Neural cell (in vitro differentiated cells): ENCODE results near the gene THRB. TPM values are rescaled to one million over a fixed set of nuclear protein-coding genes. Genes with fewer than 3 reads are reported as not detected.

ENCODE experiments used
- H2AFZ ChIP-seq: fragments of 200-600, 300-800 bp; sonication (generic), shearing (Covaris generic); 2 replicates; pipeline ENCODE4 v1.6.0; 2014; ENCODE audit warnings: low read depth, mild to moderate bottlenecking, antibody characterized with exemption, low read length, moderate library complexity
- H3F3A ChIP-seq: fragments of 200-600 bp; shearing (Covaris generic); 2 replicates; pipeline ENCODE4 v1.6.1; 2016; ENCODE audit warnings: mild to moderate bottlenecking, moderate library complexity, mixed read lengths, antibody characterized with exemption, low read length; ENCODE audit not compliant: insufficient read depth, poor library complexity, severe bottlenecking
- H3K27ac ChIP-seq: fragments of 200-600, 300-800 bp; sonication (generic), shearing (Covaris generic); 2 replicates; pipeline ENCODE4 v1.5.1; 2014; ENCODE audit warnings: mild to moderate bottlenecking, low read length, moderate library complexity
- H3K27me3 ChIP-seq: fragments of 300-800, 200-600 bp; sonication (generic), shearing (Covaris generic); 2 replicates; pipeline ENCODE4 v1.6.0; 2014; ENCODE audit warnings: mild to moderate bottlenecking, low read depth, low read length, moderate library complexity; ENCODE audit not compliant: insufficient read depth
- H3K36me3 ChIP-seq: fragments of 300-800, 200-600 bp; sonication (generic), shearing (Covaris generic); 2 replicates; pipeline ENCODE4 v1.5.1; 2014; ENCODE audit warnings: mild to moderate bottlenecking, antibody characterized with exemption, low read length, moderate library complexity; ENCODE audit not compliant: insufficient read depth
- H3K4me2 ChIP-seq: fragments of 300-800, 200-600 bp; sonication (generic), shearing (Covaris generic); 2 replicates; pipeline ENCODE4 v1.6.0; 2014; ENCODE audit warnings: mild to moderate bottlenecking, low read length
- H3K4me3 ChIP-seq: fragments of 300-800, 200-600 bp; sonication (generic), shearing (Covaris generic); 2 replicates; pipeline ENCODE4 v1.5.1; 2014; ENCODE audit warnings: mild to moderate bottlenecking, low read length, moderate library complexity
- H3K79me2 ChIP-seq: fragments of 200-600 bp; shearing (Covaris generic); replicated peaks from 2 replicates; pipeline ENCODE4 v1.6.0; 2014; ENCODE audit warnings: mild to moderate bottlenecking, low read length, moderate library complexity; ENCODE audit not compliant: insufficient read depth
- H3K9ac ChIP-seq: fragments of 300-800, 200-600 bp; sonication (generic), shearing (Covaris generic); 2 replicates; pipeline ENCODE4 v1.6.1; 2016; ENCODE audit warnings: mild to moderate bottlenecking, low read length, mixed read lengths
- H3K9me2 ChIP-seq: fragments of 200-600 bp; shearing (Covaris generic); 2 replicates; pipeline ENCODE4 v1.6.1; 2016; ENCODE audit warnings: mild to moderate bottlenecking, low read length, mixed read lengths; ENCODE audit not compliant: insufficient read depth
- H3K9me3 ChIP-seq: fragments of 200-600, 300-800 bp; sonication (generic), shearing (Covaris generic); 2 replicates; pipeline ENCODE4 v1.6.1; 2016; ENCODE audit warnings: mild to moderate bottlenecking, mixed run types, low read length, moderate library complexity, mixed read lengths
- H4K20me1 ChIP-seq: fragments of 200-600 bp; shearing (Covaris generic); 2 replicates; pipeline ENCODE4 v1.6.1; 2016; ENCODE audit warnings: mild to moderate bottlenecking, mixed run types; ENCODE audit not compliant: insufficient read depth
- EP300 ChIP-seq: fragments of 450-650 bp; conservative IDR thresholded peaks from 2 replicates; pipeline ENCODE4 v1.6.1; 2014; ENCODE audit warnings: antibody characterized with exemption, mild to moderate bottlenecking, moderate library complexity; ENCODE audit not compliant: poor library complexity, severe bottlenecking
- EZH2 ChIP-seq: fragments of 200-600, 300-800 bp; shearing (Covaris generic), sonication (generic); IDR thresholded peaks from 2 replicates; pipeline ENCODE4 v1.6.1; 2014; ENCODE audit warnings: antibody characterized with exemption, low read length, borderline replicate concordance, mild to moderate bottlenecking; ENCODE audit not compliant: insufficient read depth, poor library complexity, severe bottlenecking
- MXI1 ChIP-seq: fragments of 450-650 bp; conservative IDR thresholded peaks from 2 replicates; pipeline ENCODE4 v1.6.1; 2014; ENCODE audit warnings: antibody characterized with exemption, mild to moderate bottlenecking; ENCODE audit not compliant: poor library complexity, severe bottlenecking
- POLR2AphosphoS5 ChIP-seq: IDR thresholded peaks from 2 replicates; pipeline ENCODE4 v1.6.1; 2012
- RAD21 ChIP-seq: fragments of 450-650 bp; conservative IDR thresholded peaks from 2 replicates; pipeline ENCODE4 v1.6.1; 2014; ENCODE audit warnings: antibody characterized with exemption, mild to moderate bottlenecking, moderate library complexity
- SMC3 ChIP-seq: fragments of 450-650 bp; conservative IDR thresholded peaks from 2 replicates; pipeline ENCODE4 v1.6.1; 2014; ENCODE audit warnings: antibody characterized with exemption, mild to moderate bottlenecking, moderate library complexity; ENCODE audit not compliant: poor library complexity
- TAF1 ChIP-seq: IDR thresholded peaks from 2 replicates; pipeline ENCODE4 v1.6.1; 2012; ENCODE audit warnings: low read depth
- polyA plus RNA-seq: library from polyadenylated mRNA; depleted of rRNA; stranded (reverse); fragments of >200 nt; gene quantifications from 2 replicates; pipeline ENCODE4 v1.2.3, GENCODE V29; 2014
- TF ChIP-seq, protein P1 (sequence below): IDR thresholded peaks from 2 replicates; pipeline ENCODE4 v1.6.1; 2012; ENCODE audit warnings: borderline replicate concordance
- TF ChIP-seq, protein P2 (sequence below): fragments of 450-650 bp; IDR thresholded peaks from 2 replicates; pipeline ENCODE4 v1.5.1; 2014; ENCODE audit warnings: antibody characterized with exemption, mild to moderate bottlenecking, moderate library complexity; ENCODE audit not compliant: poor library complexity, severe bottlenecking

Gene THRB
- polyA plus RNA-seq, 1 donor from 2014 or later: 1.7 TPM

DNA sequence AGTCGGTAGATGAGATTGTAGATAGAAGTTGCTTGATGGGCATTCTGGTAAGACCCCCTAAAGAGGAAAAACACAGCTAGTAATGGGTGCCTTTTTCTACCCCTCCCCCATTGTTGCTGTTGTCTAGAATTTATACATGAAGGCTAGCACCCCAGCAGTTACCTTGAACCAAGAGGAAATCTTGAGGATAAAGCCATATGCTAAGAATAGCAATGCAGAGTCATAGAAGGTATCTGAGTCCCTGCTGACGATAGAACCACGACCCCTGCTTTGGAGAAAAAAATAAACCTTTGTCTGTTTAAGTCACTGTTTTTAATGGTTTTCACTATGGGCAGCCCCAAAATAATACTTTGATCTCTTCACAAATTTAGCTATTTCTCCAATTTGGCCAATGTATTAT lies 162.6 kb downstream of the THRB start:
- H4K20me1 ChIP-seq: no peaks in the 10 kb centered on the region
- H3K79me2 ChIP-seq: no peaks in the 10 kb centered on the region
- no peaks in the 10 kb centered on the region for H3F3A ChIP-seq
- no peaks in the 10 kb centered on the region for H3K27me3 ChIP-seq
- no peaks in the 10 kb centered on the region for H3K36me3 ChIP-seq
- no peak overlapping the region for H2AFZ ChIP-seq
- H3K27ac ChIP-seq: no peak overlapping the region
- no peak overlapping the region for H3K4me3 ChIP-seq
- H3K9me2 ChIP-seq: no peaks in the 10 kb centered on the region
- H3K9ac ChIP-seq: no peak overlapping the region
- H3K4me2 ChIP-seq: no peak overlapping the region
- TF ChIP-seq RAD21 (no peak), SMC3 (no peak), EZH2 (no peak), TAF1 (no peak), EP300 (no peak), MXI1 (no peak), POLR2AphosphoS5 (no peak)
- TF ChIP-seq, protein P1, sequence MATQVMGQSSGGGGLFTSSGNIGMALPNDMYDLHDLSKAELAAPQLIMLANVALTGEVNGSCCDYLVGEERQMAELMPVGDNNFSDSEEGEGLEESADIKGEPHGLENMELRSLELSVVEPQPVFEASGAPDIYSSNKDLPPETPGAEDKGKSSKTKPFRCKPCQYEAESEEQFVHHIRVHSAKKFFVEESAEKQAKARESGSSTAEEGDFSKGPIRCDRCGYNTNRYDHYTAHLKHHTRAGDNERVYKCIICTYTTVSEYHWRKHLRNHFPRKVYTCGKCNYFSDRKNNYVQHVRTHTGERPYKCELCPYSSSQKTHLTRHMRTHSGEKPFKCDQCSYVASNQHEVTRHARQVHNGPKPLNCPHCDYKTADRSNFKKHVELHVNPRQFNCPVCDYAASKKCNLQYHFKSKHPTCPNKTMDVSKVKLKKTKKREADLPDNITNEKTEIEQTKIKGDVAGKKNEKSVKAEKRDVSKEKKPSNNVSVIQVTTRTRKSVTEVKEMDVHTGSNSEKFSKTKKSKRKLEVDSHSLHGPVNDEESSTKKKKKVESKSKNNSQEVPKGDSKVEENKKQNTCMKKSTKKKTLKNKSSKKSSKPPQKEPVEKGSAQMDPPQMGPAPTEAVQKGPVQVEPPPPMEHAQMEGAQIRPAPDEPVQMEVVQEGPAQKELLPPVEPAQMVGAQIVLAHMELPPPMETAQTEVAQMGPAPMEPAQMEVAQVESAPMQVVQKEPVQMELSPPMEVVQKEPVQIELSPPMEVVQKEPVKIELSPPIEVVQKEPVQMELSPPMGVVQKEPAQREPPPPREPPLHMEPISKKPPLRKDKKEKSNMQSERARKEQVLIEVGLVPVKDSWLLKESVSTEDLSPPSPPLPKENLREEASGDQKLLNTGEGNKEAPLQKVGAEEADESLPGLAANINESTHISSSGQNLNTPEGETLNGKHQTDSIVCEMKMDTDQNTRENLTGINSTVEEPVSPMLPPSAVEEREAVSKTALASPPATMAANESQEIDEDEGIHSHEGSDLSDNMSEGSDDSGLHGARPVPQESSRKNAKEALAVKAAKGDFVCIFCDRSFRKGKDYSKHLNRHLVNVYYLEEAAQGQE: no peak
- TF ChIP-seq, protein P2, sequence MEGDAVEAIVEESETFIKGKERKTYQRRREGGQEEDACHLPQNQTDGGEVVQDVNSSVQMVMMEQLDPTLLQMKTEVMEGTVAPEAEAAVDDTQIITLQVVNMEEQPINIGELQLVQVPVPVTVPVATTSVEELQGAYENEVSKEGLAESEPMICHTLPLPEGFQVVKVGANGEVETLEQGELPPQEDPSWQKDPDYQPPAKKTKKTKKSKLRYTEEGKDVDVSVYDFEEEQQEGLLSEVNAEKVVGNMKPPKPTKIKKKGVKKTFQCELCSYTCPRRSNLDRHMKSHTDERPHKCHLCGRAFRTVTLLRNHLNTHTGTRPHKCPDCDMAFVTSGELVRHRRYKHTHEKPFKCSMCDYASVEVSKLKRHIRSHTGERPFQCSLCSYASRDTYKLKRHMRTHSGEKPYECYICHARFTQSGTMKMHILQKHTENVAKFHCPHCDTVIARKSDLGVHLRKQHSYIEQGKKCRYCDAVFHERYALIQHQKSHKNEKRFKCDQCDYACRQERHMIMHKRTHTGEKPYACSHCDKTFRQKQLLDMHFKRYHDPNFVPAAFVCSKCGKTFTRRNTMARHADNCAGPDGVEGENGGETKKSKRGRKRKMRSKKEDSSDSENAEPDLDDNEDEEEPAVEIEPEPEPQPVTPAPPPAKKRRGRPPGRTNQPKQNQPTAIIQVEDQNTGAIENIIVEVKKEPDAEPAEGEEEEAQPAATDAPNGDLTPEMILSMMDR: no peak
- H3K9me3 ChIP-seq: no peaks in the 10 kb centered on the region

DNA sequence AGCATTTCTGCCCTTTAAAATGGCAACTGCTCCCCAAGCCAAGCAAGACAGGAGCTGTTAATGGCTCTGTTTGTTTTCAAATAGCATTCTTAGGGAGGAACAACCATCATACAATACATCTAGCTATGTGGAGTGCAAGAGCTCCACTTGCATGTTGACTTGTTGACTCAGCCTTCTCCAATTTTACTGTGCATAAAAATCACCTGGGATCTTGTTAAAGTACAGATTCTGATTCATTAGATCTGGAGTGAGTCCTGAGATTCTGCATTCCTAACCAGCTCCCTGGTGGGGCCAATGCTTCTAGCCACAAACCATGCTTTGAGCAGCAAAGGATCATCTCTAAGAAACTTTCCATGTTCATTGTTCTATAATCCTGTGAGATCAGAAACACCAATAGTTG lies 171.4 kb downstream of the THRB start:
- H3F3A ChIP-seq: no peaks in the 10 kb centered on the region
- no peaks in the 10 kb centered on the region for H3K79me2 ChIP-seq
- TF ChIP-seq RAD21 (no peak), EP300 (no peak), TAF1 (no peak), POLR2AphosphoS5 (no peak), EZH2 (no peak)
- no peaks in the 10 kb centered on the region for H4K20me1 ChIP-seq
- H3K4me3 ChIP-seq: no peak overlapping the region
- no peak overlapping the region for H3K9ac ChIP-seq
- H3K9me2 ChIP-seq: no peaks in the 10 kb centered on the region
- H3K4me2 ChIP-seq: no peak overlapping the region
- H3K9me3 ChIP-seq: no peaks in the 10 kb centered on the region
- H3K27me3 ChIP-seq: no peaks in the 10 kb centered on the region
- H3K36me3 ChIP-seq: no peaks in the 10 kb centered on the region
- no peak overlapping the region for H3K27ac ChIP-seq
- no peak overlapping the region for H2AFZ ChIP-seq
